Kidney (tissue), 14 donors: Measurements from ENCODE around the gene RNF213. TPM values are rescaled to one million over a fixed set of nuclear protein-coding genes. Genes with fewer than 3 reads are reported as not detected.
A peak's percentile ranks its signal among the peaks of the same experiment; 100 is the strongest.

Experiments
- DNase-seq, 5 donors: peaks; one replicate each; pipeline ENCODE4 v3.0.0-alpha.2; 2013 to 2020
- FAIRE-seq: peaks from 2 replicates; lab custom pipeline; 2012; peaks lifted over from hg19 to GRCh38; lab: Jason Lieb, UNC
- H3K27ac ChIP-seq, 2 donors: one replicate each; pipeline ENCODE4 v1.7.0; 2013; ENCODE audit warnings: low read depth in 2 of 2, low read length in 2 of 2, inconsistent platforms in 1 of 2
- H3K27me3 ChIP-seq: one replicate; pipeline ENCODE4 v1.7.1; 2013; ENCODE audit warnings: low read length, inconsistent platforms; ENCODE audit not compliant: control insufficient read depth, insufficient read depth
- H3K36me3 ChIP-seq, 3 donors: one replicate each; pipeline versions ENCODE4 v1.7.0 to v1.7.1; 2013; ENCODE audit warnings: low read length in 3 of 3, control low read depth in 1 of 3, inconsistent platforms in 1 of 3; ENCODE audit not compliant: insufficient read depth in 3 of 3, control insufficient read depth in 2 of 3
- H3K4me1 ChIP-seq, 3 donors: one replicate each; pipeline versions ENCODE4 v1.7.0 to v1.7.1; 2013; ENCODE audit warnings: low read length in 3 of 3, inconsistent platforms in 1 of 3, low read depth in 1 of 3; ENCODE audit not compliant: control insufficient read depth in 2 of 3, insufficient read depth in 2 of 3
- H3K4me3 ChIP-seq, 3 donors: one replicate each; pipeline versions ENCODE4 v1.7.0 to v1.8.1; 2013; ENCODE audit warnings: low read length in 3 of 3, control low read depth in 1 of 3, inconsistent platforms in 1 of 3
- H3K9ac ChIP-seq, 3 donors: one replicate each; pipeline versions ENCODE4 v1.7.0 to v1.7.1; 2013; ENCODE audit warnings: low read length in 3 of 3, control low read depth in 1 of 3, inconsistent platforms in 1 of 3
- H3K9me3 ChIP-seq, 3 donors: one replicate each; pipeline versions ENCODE4 v1.7.0 to v1.7.1; 2013; ENCODE audit warnings: low read length in 3 of 3, control low read depth in 1 of 3, inconsistent platforms in 1 of 3; ENCODE audit not compliant: control insufficient read depth in 2 of 3, insufficient read depth in 1 of 3
- intact Hi-C: fragments of 100-400 bp; cut with DNase I; formaldehyde crosslinking; loops from one replicate; pipeline ENCODE4 v1.11.1; 2022
- polyA plus RNA-seq: library from polyadenylated mRNA; stranded (reverse); fragments of 350-450 nt; fragmentation: Illumina TruSeq; extraction: RNeasy Lipid Tissue Mini Kit (QIAGEN cat#74804); gene quantifications from one replicate; pipeline ENCODE4 v1.2.3, GENCODE V29; 2014; ENCODE audit warnings: low read depth, low replicate concordance; ENCODE audit not compliant: insufficient read depth
- total RNA-seq: library from RNA; stranded (reverse); fragmentation: NEBNext Ultra II Directional; extraction: Animal tissue kit (Norgen Biotek cat#: 25700); gene quantifications from one replicate; pipeline ENCODE4 v1.2.1, GENCODE V29; 2021
- TF ChIP-seq, protein P1 (sequence below): IDR thresholded peaks from 3 replicates; pipeline ENCODE4 v1.5.1; 2012; ENCODE audit warnings: mild to moderate bottlenecking, moderate library complexity, borderline replicate concordance; ENCODE audit not compliant: insufficient read depth; ENCODE audit errors: extremely low read depth
- donor health status: control.
- donor health status: control.
- donor health status: control.
- donor health status: control.
- donor health status: control.
- donor health status: DM: yes; HTN: yes; CAD: no.
- donor health status: Normal renal cell carcinoma (clear cell type).

Gene RNF213
- total and polyA plus RNA-seq, 2 donors from 2014 or later = 43.4 to 276 TPM

DNA sequence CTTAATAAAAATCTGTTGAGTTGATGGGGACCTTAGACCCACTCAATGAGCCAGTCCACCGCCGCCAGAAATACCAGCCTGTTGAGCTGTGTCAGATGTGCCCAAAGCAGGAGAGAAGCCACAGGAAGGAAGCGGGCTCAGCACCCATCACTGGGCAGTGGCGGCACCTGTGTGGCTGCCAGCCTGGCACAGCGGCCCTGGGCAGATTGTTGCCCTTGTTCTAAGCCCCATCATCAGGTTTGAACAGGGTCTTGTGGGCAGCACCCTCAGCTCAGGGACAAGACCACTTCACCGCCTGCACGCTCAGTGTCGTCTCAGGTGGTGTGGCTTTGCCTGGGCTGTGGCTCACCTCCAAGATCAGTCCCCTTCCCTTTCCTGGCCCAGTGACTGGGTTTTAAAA is 163.6 kb downstream of the RNF213 start:
- intact Hi-C loops = loop anchor here (10.0 kb wide), 2 partner anchors 151 to 541 kb away; no protein-coding TSS in a partner anchor
- no peak for FAIRE-seq
- DNase-seq = peak in 1 of 5 donors; percentile 39

DNA sequence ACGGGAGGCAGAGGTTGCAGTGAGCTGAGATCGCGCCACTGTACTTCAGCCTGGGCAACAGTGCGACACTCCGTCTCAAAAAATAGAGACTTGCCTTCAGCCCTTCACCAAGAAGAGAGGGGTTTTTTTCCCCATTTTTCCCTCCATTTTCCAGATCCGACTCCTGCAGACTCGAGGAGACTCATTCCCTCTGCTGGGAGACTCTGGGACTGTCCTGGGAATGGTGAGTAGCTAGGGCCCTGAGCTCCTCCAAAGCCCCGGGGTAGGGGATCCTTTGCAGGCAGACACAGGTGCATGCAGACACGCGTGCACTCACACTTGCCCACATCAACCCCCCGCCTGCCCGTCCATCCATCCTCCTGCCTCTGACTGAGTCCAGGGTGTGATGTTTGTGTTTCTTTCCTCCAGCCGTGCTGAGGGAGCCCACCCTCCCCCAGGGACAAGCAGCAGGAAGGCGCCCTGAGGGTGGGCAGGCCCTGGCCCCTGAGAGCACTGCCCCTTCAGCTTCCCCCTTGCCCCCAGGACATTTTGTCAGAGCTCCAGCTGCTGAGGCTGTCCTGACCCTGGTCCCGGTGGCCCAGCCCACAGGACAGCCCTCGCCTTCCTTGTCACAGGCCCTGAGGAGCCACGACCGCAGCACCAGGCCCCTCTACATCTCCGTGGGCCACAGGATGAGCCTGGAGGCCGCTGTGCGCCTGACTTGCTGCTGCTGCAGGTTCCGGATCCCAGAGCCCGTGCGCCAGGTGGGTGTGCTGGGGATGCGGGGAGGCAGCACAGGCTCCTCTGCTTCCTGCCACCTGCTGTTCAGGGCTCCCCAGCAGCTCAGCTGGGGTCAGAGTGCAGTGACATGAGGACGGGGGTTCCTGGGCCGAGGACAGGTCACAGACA is 164.5 kb downstream of the RNF213 start:
- TF ChIP-seq, protein P1, sequence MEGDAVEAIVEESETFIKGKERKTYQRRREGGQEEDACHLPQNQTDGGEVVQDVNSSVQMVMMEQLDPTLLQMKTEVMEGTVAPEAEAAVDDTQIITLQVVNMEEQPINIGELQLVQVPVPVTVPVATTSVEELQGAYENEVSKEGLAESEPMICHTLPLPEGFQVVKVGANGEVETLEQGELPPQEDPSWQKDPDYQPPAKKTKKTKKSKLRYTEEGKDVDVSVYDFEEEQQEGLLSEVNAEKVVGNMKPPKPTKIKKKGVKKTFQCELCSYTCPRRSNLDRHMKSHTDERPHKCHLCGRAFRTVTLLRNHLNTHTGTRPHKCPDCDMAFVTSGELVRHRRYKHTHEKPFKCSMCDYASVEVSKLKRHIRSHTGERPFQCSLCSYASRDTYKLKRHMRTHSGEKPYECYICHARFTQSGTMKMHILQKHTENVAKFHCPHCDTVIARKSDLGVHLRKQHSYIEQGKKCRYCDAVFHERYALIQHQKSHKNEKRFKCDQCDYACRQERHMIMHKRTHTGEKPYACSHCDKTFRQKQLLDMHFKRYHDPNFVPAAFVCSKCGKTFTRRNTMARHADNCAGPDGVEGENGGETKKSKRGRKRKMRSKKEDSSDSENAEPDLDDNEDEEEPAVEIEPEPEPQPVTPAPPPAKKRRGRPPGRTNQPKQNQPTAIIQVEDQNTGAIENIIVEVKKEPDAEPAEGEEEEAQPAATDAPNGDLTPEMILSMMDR = no peak
- Histone ChIP-seq H3K4me3 (no peak overlapping the region), H3K4me1 (peaks cover 0 to 5% (median 0%) of the 10 kb centered on the region in 3 donors), H3K36me3 (no peaks in the 10 kb centered on the region), H3K9ac (no peak overlapping the region), H3K27ac (no peak overlapping the region), H3K27me3 (no peaks in the 10 kb centered on the region), H3K9me3 (no peaks in the 10 kb centered on the region)
- DNase-seq (peak in 1 of 5 donors; percentile 66), FAIRE-seq (no peak)
- intact Hi-C loops = loop anchor here (5.0 to 10.0 kb wide), 3 partner anchors 150 to 557 kb away; no protein-coding TSS in a partner anchor

More for the DNA sequence above, 163.6 kb downstream of the RNF213 start:
- no peak overlapping the region for H3K27ac ChIP-seq
- H3K4me3 ChIP-seq = no peak overlapping the region
- peaks cover 0 to 5% (median 0%) of the 10 kb centered on the region in 3 donors for H3K4me1 ChIP-seq
- no peak overlapping the region for H3K9ac ChIP-seq
- TF ChIP-seq, protein P1 = no peak
- peaks cover 0 to 3% (median 0%) of the 10 kb centered on the region in 3 donors for H3K36me3 ChIP-seq
- H3K9me3 ChIP-seq = no peaks in the 10 kb centered on the region
- H3K27me3 ChIP-seq = no peaks in the 10 kb centered on the region

DNA sequence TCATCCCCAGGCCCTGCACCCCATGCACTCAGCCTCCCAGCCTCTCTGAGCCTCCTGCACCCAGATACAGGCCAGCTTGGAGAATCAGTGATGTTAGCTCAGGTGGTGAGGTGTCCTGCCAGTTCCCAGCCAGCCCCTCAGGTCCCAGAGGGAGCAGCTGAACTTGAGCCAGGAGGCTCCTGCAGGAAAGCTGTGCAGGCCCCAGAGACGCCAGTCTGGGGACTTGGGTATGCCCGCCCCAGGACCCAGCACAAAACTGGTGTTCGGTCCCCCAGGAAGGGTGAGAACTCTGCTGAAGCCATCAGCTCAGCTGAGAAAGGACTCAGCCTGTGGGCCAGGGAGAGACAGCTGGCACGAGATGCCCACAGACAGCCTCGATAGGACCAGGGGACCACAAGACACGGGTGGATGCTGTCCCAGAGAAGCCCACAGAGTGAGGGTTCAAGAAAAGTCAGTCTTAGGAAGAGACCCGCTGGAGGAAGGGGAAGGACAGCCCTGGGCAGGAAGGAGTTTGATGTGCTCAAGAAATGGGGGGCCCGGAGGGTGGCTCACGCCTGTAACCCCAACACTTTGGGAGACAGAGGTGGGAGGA is 165.3 kb downstream of the RNF213 start:
- Histone ChIP-seq H3K4me1 (peaks cover 0 to 5% (median 0%) of the 10 kb centered on the region in 3 donors), H3K9ac (no peak overlapping the region), H3K36me3 (no peaks in the 10 kb centered on the region), H3K9me3 (no peaks in the 10 kb centered on the region), H3K27me3 (no peaks in the 10 kb centered on the region), H3K4me3 (no peak overlapping the region), H3K27ac (no peak overlapping the region)
- TF ChIP-seq, protein P1 = no peak
- DNase-seq = peak in 1 of 5 donors; percentile 63
- no peak for FAIRE-seq
- intact Hi-C loops = loop anchor here (5.0 to 10.0 kb wide), 3 partner anchors 149 to 556 kb away; no protein-coding TSS in a partner anchor
